Measurements from ENCODE around the gene LRIT2.

The LRIT2 gene, protein sequence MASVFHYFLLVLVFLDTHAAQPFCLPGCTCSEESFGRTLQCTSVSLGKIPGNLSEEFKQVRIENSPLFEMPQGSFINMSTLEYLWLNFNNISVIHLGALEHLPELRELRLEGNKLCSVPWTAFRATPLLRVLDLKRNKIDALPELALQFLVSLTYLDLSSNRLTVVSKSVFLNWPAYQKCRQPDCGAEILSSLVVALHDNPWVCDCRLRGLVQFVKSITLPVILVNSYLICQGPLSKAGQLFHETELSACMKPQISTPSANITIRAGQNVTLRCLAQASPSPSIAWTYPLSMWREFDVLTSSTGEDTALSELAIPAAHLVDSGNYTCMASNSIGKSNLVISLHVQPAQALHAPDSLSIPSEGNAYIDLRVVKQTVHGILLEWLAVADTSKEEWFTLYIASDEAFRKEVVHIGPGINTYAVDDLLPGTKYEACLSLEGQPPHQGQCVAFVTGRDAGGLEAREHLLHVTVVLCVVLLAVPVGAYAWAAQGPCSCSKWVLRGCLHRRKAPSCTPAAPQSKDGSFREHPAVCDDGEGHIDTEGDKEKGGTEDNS

DNA sequence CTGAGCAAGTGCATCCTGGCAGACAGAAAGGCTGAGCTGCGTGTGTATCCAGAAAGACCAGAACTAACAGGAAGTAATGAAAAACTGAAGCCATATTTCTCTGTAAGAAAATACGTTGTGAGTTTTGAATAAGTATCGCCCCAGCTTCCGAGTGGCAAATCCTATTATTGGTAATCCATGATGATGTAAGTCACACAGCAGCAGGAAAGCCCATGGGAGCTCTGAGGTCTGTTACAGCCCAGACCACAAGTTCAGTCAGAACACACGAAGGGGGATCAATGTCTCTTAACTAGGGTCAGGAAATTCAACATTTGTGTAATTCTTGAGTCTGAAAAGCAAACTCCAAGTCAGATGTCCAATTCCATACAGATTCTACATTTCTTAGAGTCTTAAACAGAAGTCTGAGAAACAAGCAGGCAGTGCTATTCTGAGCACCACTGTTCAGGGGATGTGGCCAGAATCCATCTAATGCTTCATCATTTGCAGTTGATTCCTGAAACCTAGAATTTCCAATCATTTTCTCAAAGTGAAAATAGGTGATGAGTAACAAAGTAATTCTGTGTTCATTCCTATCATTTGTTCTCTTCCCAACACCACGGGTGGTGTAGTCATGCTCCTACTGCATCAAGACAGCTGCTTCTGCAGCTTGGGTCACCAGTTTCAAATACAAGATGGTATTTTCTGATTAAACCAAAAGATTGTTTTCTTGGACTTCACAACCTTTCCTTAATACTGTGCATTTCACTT is at the start of gene LRIT2:
Gene LRIT2 (minus strand): TSS at position 118 of the 747 bp plus-strand sequence. CDS start 24 bp downstream, at position 94.
- Histone ChIP-seq H3K27me3 (ENCODE audit: control insufficient read depth, insufficient read depth, low read length) (no peaks in the 10 kb centered on the region), H3K4me1 (ENCODE audit: control insufficient read depth, insufficient read depth, low read length) (no peaks in the 10 kb centered on the region), H3K9ac (ENCODE audit: low read depth, low read length) (no peak within 1 kb of the TSS), H3K4me3 (ENCODE audit: low read depth, low read length) (no peak within 1 kb of the TSS), H3K36me3 (ENCODE audit: control insufficient read depth, insufficient read depth, low read length) (no peaks in the 10 kb centered on the region), H3K9me3 (ENCODE audit: control insufficient read depth, insufficient read depth, low read length) (no peaks in the 10 kb centered on the region), H3K27ac (ENCODE audit: low read depth, low read length) (no peak within 1 kb of the TSS)

DNA sequence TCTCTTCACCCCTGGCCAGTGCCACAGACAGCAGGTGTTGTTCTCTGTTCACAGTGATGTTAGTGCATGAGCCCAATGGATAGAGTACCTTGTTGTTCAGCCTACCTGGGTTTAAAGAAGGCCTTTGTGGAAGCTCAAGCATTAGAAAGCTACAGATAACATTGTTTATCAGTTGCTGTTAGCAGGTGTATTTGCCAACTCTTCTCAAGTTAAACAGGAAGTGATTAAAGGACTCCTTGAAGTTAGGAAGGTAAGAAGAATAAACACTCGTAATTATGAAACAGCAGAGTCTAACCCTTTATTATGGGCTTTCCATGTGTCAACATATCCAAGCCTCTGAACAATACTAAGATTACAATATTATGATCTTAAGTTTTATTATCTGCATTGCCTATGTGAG is 45.4 kb upstream of the LRIT2 start:
- 0 out of 2 replicates have a peak, but pooled peaks cover 4% of the 10 kb centered on the region for H3K4me1 ChIP-seq (ENCODE audit: control insufficient read depth, insufficient read depth, low read length)
- H3K9ac ChIP-seq (ENCODE audit: low read depth, low read length) = no peak overlapping the region
- H3K27ac ChIP-seq (ENCODE audit: low read depth, low read length) = no peak overlapping the region
- H3K4me3 ChIP-seq (ENCODE audit: low read depth, low read length) = no peak overlapping the region
- H3K27me3 ChIP-seq (ENCODE audit: control insufficient read depth, insufficient read depth, low read length) = no peaks in the 10 kb centered on the region
- no peaks in the 10 kb centered on the region for H3K36me3 ChIP-seq (ENCODE audit: control insufficient read depth, insufficient read depth, low read length)
- H3K9me3 ChIP-seq (ENCODE audit: control insufficient read depth, insufficient read depth, low read length) = no peaks in the 10 kb centered on the region

DNA sequence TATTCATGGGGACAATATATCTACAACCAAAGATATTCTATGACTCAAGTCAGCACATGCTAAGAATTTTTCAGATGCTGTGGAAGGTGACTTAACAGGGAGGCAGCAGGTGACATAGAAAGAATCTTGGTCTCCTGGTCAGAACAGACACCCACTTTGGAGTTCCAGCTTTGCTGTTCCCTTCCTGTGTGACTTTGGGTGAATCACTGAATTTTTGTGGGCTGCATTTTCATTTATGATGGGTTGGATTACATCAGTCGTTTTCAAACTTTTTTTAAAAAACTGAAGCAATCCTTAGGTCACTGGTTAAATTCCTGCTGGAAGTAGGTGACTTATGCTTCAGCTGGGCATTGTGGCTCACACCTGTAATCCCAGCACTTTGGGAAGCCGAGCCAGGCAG is 44.4 kb upstream of the LRIT2 start:
- H3K4me1 ChIP-seq (ENCODE audit: control insufficient read depth, insufficient read depth, low read length) = peaks cover 8% of the 10 kb centered on the region; the same call in 1 of the 2 replicates
- no peaks in the 10 kb centered on the region for H3K9me3 ChIP-seq (ENCODE audit: control insufficient read depth, insufficient read depth, low read length)
- H3K27ac ChIP-seq (ENCODE audit: low read depth, low read length) = no peak overlapping the region
- H3K9ac ChIP-seq (ENCODE audit: low read depth, low read length) = no peak overlapping the region
- H3K36me3 ChIP-seq (ENCODE audit: control insufficient read depth, insufficient read depth, low read length) = no peaks in the 10 kb centered on the region
- no peaks in the 10 kb centered on the region for H3K27me3 ChIP-seq (ENCODE audit: control insufficient read depth, insufficient read depth, low read length)
- no peak overlapping the region for H3K4me3 ChIP-seq (ENCODE audit: low read depth, low read length)

- H3K36me3 ChIP-seq (ENCODE audit: control insufficient read depth, insufficient read depth, low read length) = no peaks in the 10 kb centered on the region
- no peaks in the 10 kb centered on the region for H3K27me3 ChIP-seq (ENCODE audit: control insufficient read depth, insufficient read depth, low read length)
- H3K4me1 ChIP-seq (ENCODE audit: control insufficient read depth, insufficient read depth, low read length) = peaks cover 9% of the 10 kb centered on the region; the same call in 1 of the 2 replicates
- H3K9ac ChIP-seq (ENCODE audit: low read depth, low read length) = no peak overlapping the region
- H3K9me3 ChIP-seq (ENCODE audit: control insufficient read depth, insufficient read depth, low read length) = no peaks in the 10 kb centered on the region
- no peak overlapping the region for H3K4me3 ChIP-seq (ENCODE audit: low read depth, low read length)
- H3K27ac ChIP-seq (ENCODE audit: low read depth, low read length) = no peak overlapping the region
Measured at GRCh38 chr10:84269162-84269561, 43.8 kb upstream of the LRIT2 start.

DNA sequence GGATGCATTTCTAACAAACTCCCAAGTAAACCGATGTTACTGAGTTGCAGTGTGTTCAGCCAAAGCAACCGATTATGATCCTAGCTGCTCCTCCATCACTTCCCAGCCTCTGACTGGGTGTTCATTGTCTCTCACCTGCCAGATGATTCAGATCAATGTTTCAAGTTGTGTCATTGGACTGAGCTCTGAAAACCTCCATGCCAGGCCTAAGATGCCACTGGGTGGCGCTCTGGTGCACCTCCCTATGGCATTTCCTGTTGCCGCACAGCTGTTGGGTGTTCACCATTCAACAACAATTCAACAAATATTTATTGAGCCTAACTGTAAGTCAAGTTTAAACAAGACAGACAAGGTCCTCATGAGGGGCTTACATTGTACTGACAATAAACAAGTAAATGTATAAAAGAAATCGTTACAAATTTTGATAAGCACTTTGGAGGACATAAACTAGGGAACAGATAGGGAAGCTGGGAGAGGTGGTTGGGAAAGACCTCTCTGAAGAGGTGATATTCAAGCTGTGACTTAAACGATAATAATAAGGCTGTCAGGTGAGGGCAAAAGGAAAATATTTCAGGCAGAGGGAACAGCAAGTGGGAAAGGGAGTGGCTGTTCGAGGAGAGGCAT is 42.3 kb upstream of the LRIT2 start:
- no peaks in the 10 kb centered on the region for H3K9me3 ChIP-seq (ENCODE audit: control insufficient read depth, insufficient read depth, low read length)
- H3K36me3 ChIP-seq (ENCODE audit: control insufficient read depth, insufficient read depth, low read length) = no peaks in the 10 kb centered on the region
- H3K27ac ChIP-seq (ENCODE audit: low read depth, low read length) = no peak overlapping the region
- H3K27me3 ChIP-seq (ENCODE audit: control insufficient read depth, insufficient read depth, low read length) = no peaks in the 10 kb centered on the region
- H3K9ac ChIP-seq (ENCODE audit: low read depth, low read length) = no peak overlapping the region
- H3K4me1 ChIP-seq (ENCODE audit: control insufficient read depth, insufficient read depth, low read length) = peaks cover 9% of the 10 kb centered on the region; the same call in 1 of the 2 replicates
- no peak overlapping the region for H3K4me3 ChIP-seq (ENCODE audit: low read depth, low read length)

GRCh38 chr10:84265418-84265817 is 40.1 kb upstream of the LRIT2 start:
- peaks cover 9% of the 10 kb centered on the region; the same call in 1 of the 2 replicates for H3K4me1 ChIP-seq (ENCODE audit: control insufficient read depth, insufficient read depth, low read length)
- no peaks in the 10 kb centered on the region for H3K36me3 ChIP-seq (ENCODE audit: control insufficient read depth, insufficient read depth, low read length)
- H3K27ac ChIP-seq (ENCODE audit: low read depth, low read length) = no peak overlapping the region
- H3K9me3 ChIP-seq (ENCODE audit: control insufficient read depth, insufficient read depth, low read length) = no peaks in the 10 kb centered on the region
- H3K27me3 ChIP-seq (ENCODE audit: control insufficient read depth, insufficient read depth, low read length) = no peaks in the 10 kb centered on the region
- no peak overlapping the region for H3K9ac ChIP-seq (ENCODE audit: low read depth, low read length)
- no peak overlapping the region for H3K4me3 ChIP-seq (ENCODE audit: low read depth, low read length)

DNA sequence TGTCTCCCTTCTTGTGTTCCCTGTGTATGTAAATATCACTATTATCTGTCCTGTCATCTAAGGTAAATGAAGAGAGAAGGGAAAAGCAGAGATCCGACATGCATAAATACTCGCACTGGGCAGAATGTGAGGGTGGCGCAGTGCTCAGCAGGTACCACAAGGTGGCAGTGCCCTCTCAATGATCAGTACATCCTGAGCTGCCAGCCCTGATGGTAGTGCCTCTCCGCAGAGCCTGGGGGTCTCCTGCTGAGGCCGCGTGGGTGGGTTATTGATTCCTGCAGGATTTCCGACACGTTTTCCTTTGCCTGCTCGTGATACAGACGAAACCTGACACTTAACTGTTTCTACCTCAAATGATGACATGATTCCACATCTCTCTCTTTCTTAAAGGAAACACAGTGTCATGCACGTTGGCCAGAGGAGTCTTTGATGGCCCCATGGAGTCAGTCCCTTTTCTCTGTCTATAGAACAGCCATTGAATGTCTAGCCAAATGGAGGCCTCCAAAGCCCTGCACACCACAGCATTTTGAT is 39.3 kb upstream of the LRIT2 start:
- H3K4me3 ChIP-seq (ENCODE audit: low read depth, low read length) = no peak overlapping the region
- H3K4me1 ChIP-seq (ENCODE audit: control insufficient read depth, insufficient read depth, low read length) = peaks cover 9% of the 10 kb centered on the region; the same call in 1 of the 2 replicates
- no peaks in the 10 kb centered on the region for H3K9me3 ChIP-seq (ENCODE audit: control insufficient read depth, insufficient read depth, low read length)
- no peaks in the 10 kb centered on the region for H3K36me3 ChIP-seq (ENCODE audit: control insufficient read depth, insufficient read depth, low read length)
- H3K9ac ChIP-seq (ENCODE audit: low read depth, low read length) = no peak overlapping the region
- no peaks in the 10 kb centered on the region for H3K27me3 ChIP-seq (ENCODE audit: control insufficient read depth, insufficient read depth, low read length)
- no peak overlapping the region for H3K27ac ChIP-seq (ENCODE audit: low read depth, low read length)

DNA sequence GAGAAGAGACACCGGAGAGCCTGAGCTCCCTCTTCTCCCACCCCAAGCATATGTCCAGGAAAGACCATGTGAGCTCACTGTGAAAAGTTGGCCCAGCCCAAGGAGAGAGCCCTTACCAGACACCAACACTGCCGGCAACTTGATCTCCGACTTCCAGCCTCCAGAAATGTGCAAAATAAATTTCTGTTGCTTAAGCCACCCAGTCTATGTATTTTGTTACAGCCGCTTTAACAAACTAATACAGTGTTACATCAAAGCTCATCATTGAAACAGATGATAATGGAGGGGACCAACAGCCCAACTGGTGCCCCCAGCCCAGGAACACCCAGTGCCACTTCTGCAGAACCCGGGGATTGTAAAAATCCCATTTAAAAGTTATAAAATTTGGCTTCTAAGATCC is 38.4 kb upstream of the LRIT2 start:
- Histone ChIP-seq H3K9ac (ENCODE audit: low read depth, low read length) (no peak overlapping the region), H3K4me3 (ENCODE audit: low read depth, low read length) (no peak overlapping the region), H3K27me3 (ENCODE audit: control insufficient read depth, insufficient read depth, low read length) (no peaks in the 10 kb centered on the region), H3K27ac (ENCODE audit: low read depth, low read length) (no peak overlapping the region), H3K4me1 (ENCODE audit: control insufficient read depth, insufficient read depth, low read length) (peaks cover 9% of the 10 kb centered on the region; the same call in 1 of the 2 replicates), H3K36me3 (ENCODE audit: control insufficient read depth, insufficient read depth, low read length) (no peaks in the 10 kb centered on the region), H3K9me3 (ENCODE audit: control insufficient read depth, insufficient read depth, low read length) (no peaks in the 10 kb centered on the region)

GRCh38 chr10:84262190-84262956 is 37.0 kb upstream of the LRIT2 start:
- H3K4me3 ChIP-seq (ENCODE audit: low read depth, low read length) = no peak overlapping the region
- H3K27me3 ChIP-seq (ENCODE audit: control insufficient read depth, insufficient read depth, low read length) = no peaks in the 10 kb centered on the region
- H3K4me1 ChIP-seq (ENCODE audit: control insufficient read depth, insufficient read depth, low read length) = peaks cover 5% of the 10 kb centered on the region; the same call in 1 of the 2 replicates

More at GRCh38 chr10:84262190-84262956, 37.0 kb upstream of the LRIT2 start:
- no peak overlapping the region for H3K27ac ChIP-seq (ENCODE audit: low read depth, low read length)
- no peaks in the 10 kb centered on the region for H3K9me3 ChIP-seq (ENCODE audit: control insufficient read depth, insufficient read depth, low read length)
- no peaks in the 10 kb centered on the region for H3K36me3 ChIP-seq (ENCODE audit: control insufficient read depth, insufficient read depth, low read length)
- no peak overlapping the region for H3K9ac ChIP-seq (ENCODE audit: low read depth, low read length)
